ENCODE measurements around the gene NHS.

The NHS gene

DNA sequence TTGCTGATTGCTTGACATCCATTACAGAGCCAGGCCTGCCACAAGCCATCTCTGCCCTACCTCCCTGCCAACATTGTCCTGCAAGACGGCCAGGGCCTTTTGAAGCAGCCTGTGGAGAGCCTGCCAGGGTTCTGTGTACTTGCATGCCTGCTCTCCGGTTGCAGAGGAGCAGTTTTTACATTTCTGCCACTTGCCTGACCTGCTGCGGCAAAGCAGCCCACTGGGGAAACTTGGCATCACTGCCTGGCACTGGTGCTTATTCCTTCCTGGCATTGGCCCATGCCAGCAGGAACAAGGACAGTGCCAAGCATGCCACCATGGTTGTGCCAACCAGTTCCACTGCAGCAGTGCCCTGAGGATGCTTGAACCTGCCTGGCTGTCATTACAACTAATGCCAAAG is 167.1 kb downstream of the NHS start:
- TF ChIP-seq, protein P1, sequence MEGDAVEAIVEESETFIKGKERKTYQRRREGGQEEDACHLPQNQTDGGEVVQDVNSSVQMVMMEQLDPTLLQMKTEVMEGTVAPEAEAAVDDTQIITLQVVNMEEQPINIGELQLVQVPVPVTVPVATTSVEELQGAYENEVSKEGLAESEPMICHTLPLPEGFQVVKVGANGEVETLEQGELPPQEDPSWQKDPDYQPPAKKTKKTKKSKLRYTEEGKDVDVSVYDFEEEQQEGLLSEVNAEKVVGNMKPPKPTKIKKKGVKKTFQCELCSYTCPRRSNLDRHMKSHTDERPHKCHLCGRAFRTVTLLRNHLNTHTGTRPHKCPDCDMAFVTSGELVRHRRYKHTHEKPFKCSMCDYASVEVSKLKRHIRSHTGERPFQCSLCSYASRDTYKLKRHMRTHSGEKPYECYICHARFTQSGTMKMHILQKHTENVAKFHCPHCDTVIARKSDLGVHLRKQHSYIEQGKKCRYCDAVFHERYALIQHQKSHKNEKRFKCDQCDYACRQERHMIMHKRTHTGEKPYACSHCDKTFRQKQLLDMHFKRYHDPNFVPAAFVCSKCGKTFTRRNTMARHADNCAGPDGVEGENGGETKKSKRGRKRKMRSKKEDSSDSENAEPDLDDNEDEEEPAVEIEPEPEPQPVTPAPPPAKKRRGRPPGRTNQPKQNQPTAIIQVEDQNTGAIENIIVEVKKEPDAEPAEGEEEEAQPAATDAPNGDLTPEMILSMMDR (IDR thresholded peaks at IDR 0.05): no peak
- H3K27ac ChIP-seq: no peak overlapping the region
- H3K4me1 ChIP-seq: peaks cover 0 to 11% (median 5%) of the 10 kb centered on the region in 4 donors
- peak in 1 of 2 donors; percentile 76 for DNase-seq
- H3K36me3 ChIP-seq: no peaks in the 10 kb centered on the region
- intact Hi-C loops (cut with DNase I; ENCODE audit: low total_unique reads): loop anchor here (5.0 kb wide), 1 partner anchor 145 kb away; no protein-coding TSS in a partner anchor
- H3K9me3 ChIP-seq: peaks cover 0 to 5% (median 0%) of the 10 kb centered on the region in 3 donors
- no peaks in the 10 kb centered on the region for H3K27me3 ChIP-seq
- H3K4me3 ChIP-seq: no peak overlapping the region

DNA sequence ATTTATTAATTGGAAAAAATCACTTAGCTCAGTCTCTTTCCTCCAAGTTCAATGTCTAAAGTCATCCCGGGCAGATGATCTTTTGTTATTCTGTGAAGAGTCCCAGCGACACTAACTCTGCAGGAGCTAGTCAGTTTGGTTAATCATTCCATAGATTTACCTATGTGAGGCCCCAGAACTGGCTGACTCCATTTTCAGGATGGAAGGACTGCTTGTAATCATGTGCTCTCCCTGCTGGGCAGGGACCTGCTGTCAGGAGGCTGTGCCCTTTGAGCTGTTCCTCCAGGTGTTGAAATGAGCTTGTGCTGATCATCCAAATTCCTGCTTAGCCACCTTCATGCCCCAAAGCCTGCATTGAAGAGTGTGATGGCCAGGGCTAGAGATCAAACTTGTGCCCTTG is 169.8 kb downstream of the NHS start:
- intact Hi-C loops (cut with DNase I; ENCODE audit: low total_unique reads): loop anchor here (5.0 kb wide), 1 partner anchor 142 kb away; no protein-coding TSS in a partner anchor
- Histone ChIP-seq H3K4me1 (peaks cover 0 to 20% (median 7%) of the 10 kb centered on the region in 4 donors), H3K9me3 (peaks cover 0 to 2% (median 0%) of the 10 kb centered on the region in 3 donors), H3K36me3 (no peaks in the 10 kb centered on the region), H3K27me3 (no peaks in the 10 kb centered on the region), H3K4me3 (no peak overlapping the region), H3K27ac (no peak overlapping the region)
- TF ChIP-seq, protein P1 (IDR thresholded peaks at IDR 0.05): no peak
- DNase-seq: no peak

DNA sequence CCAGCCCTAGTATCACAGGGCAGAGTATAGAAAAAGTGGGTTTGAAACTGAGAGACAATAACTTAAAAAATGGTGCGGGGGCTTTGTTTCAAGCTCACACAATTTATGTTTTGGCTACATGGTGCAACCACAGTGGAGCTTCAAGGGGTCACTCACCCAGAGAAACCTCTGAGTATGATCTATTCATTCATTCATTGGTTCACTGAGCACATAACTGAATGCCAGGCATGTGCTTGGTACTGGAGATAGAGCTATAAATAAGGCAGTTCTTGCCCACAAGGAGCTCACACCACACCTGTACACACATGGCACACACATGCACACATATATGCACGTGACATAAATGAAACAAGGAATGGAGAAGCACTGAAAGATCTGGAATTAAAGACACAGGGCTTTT is 171.4 kb downstream of the NHS start:
- TF ChIP-seq, protein P1 (IDR thresholded peaks at IDR 0.05): no peak
- DNase-seq: no peak
- peaks cover 0 to 20% (median 7%) of the 10 kb centered on the region in 4 donors for H3K4me1 ChIP-seq
- H3K4me3 ChIP-seq: no peak overlapping the region
- H3K36me3 ChIP-seq: no peaks in the 10 kb centered on the region
- H3K27ac ChIP-seq: no peak overlapping the region
- no peaks in the 10 kb centered on the region for H3K9me3 ChIP-seq
- intact Hi-C loops (cut with DNase I; ENCODE audit: low total_unique reads): no loop called here
- no peaks in the 10 kb centered on the region for H3K27me3 ChIP-seq

DNA sequence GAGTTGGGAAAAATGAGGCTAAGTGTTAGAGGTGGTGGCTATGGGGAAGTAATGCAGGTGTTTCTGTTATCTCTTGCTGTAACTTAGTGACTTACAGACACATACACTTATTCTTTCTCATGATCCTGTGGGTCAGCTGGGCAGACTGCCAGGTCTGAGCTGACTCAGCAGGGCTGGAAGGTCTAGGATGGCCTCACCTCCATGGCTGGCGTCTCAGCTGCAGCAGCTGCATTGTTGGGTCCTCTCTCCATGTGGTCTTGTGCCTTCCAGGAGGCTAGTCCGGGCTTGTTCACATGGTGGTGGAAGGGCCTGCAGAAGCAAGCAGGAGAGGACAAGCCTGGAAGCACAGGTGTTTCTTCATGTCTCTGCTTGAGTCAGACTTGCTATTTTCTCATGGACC is 172.7 kb downstream of the NHS start:
- DNase-seq: peak in 1 of 2 donors; percentile 25
- H3K36me3 ChIP-seq: no peaks in the 10 kb centered on the region
- intact Hi-C loops (cut with DNase I; ENCODE audit: low total_unique reads): no loop called here
- H3K27me3 ChIP-seq: no peaks in the 10 kb centered on the region
- peaks cover 0 to 10% (median 2%) of the 10 kb centered on the region in 4 donors for H3K4me1 ChIP-seq
- H3K9me3 ChIP-seq: no peaks in the 10 kb centered on the region
- H3K4me3 ChIP-seq: no peak overlapping the region
- no peak overlapping the region for H3K27ac ChIP-seq
- TF ChIP-seq, protein P1 (IDR thresholded peaks at IDR 0.05): no peak

DNA sequence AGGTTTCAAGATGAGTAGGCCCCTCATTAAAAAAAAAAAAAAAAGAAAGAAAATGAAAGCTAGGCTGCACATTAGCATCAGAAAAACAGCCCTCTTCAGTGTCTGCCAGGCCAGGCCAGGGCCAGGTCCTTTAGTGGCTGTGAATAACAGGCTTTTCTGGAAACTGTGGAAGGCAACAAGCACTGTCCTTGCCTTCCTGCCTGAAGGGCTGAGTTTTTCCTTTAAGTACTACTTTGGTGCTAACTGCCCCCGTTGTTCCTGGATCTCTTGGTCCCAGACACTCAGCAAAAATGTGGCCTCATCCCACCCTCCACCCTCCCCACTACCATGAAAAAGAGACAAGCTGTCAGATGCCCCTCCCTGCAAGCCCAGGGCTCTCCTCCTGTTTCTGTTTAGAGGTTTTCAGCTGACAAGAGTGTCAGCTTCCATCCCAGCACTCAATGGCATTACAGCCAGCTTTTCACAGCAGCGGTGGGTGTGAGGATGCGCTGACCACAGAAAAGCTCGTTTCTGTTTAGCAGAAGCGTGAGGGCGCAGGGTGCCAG is 174.2 kb downstream of the NHS start:
- H3K27me3 ChIP-seq: no peaks in the 10 kb centered on the region
- no peak overlapping the region for H3K27ac ChIP-seq
- H3K4me1 ChIP-seq: peaks cover 0 to 23% (median 9%) of the 10 kb centered on the region in 4 donors
- no peaks in the 10 kb centered on the region for H3K9me3 ChIP-seq
- H3K36me3 ChIP-seq: no peaks in the 10 kb centered on the region
- no peak for DNase-seq
- TF ChIP-seq, protein P1 (IDR thresholded peaks at IDR 0.05): no peak
- intact Hi-C loops (cut with DNase I; ENCODE audit: low total_unique reads): no loop called here
- H3K4me3 ChIP-seq: no peak overlapping the region
